DOHH2 (cell line): Measurements from ENCODE around the gene KMT2D.

Experiments
- CTCF ChIP-seq: fragments of 200-600 bp; sonication (generic); IDR thresholded peaks from one replicate; pipeline ENCODE4 v1.5.1; 2014; ENCODE audit warnings: antibody characterized with exemption, mild to moderate bottlenecking, low read depth, low read length; ENCODE audit not compliant: poor library complexity, severe bottlenecking
- EZH2phosphoT487 ChIP-seq: fragments of 200-600 bp; sonication (generic); IDR thresholded peaks from 2 replicates; pipeline ENCODE4 v1.6.1; 2017; ENCODE audit warnings: borderline replicate concordance, mild to moderate bottlenecking, antibody characterized with exemption, low read length, moderate library complexity, mixed read lengths

- TF ChIP-seq CTCF (peak; percentile 92), EZH2phosphoT487 (no peak)
These were observed 37.4 kb upstream of the KMT2D start for GRCh38 chr12:49098035-49098451.
